PC-3 (cell line): ENCODE measurements around the gene KRT3. TPM values are rescaled to one million over a fixed set of nuclear protein-coding genes. Genes with fewer than 3 reads are reported as not detected.

Experiments
- ATAC-seq: fragments of 200-7000 bp; cut with Tn5 transposase; 2 replicates; pipeline ENCODE4 v1.9.1; 2020; ENCODE audit warnings: mild to moderate bottlenecking, moderate library complexity
- BruUV-seq: library from RNA; stranded (reverse); fragments of 400-500 nt; replicated peaks from 2 replicates; lab custom pipeline; 2021; lab: Mats Ljungman, UMichigan
- CTCF ChIA-PET: fragments of 300-600 bp; sonication (Branson Sonifier 250); formaldehyde crosslinking; loops from one replicate; lab custom pipeline; 2022; ENCODE audit warnings: antibody characterized with exemption; lab: Charles Lee
- POLR2A ChIA-PET: fragments of 300-600 bp; sonication (Branson Sonifier 250); formaldehyde crosslinking; loops from one replicate; lab custom pipeline; 2022; ENCODE audit warnings: antibody characterized with exemption; ENCODE audit not compliant: unreplicated experiment; lab: Charles Lee
- DNase-seq: peaks from one replicate; pipeline ENCODE4 v3.0.0-alpha.2; 2015
- H2AFZ ChIP-seq: fragments of 300-600 bp; sonication (generic); 2 replicates; pipeline ENCODE4 v1.6.0; 2016; ENCODE audit warnings: antibody characterized with exemption, low read length
- H3F3A ChIP-seq: fragments of 300-600 bp; sonication (generic); one replicate; pipeline ENCODE4 v1.6.0; 2017; ENCODE audit warnings: antibody characterized with exemption, low read length, control low read depth, mild to moderate bottlenecking; ENCODE audit not compliant: unreplicated experiment
- H3K27ac ChIP-seq: fragments of 300-600 bp; sonication (generic); 2 replicates; pipeline ENCODE4 v1.5.1; 2016; ENCODE audit warnings: mild to moderate bottlenecking, low read length
- H3K27me3 ChIP-seq: fragments of 300-600 bp; sonication (generic); 2 replicates; pipeline ENCODE4 v1.6.1; 2016; ENCODE audit warnings: low read length, mixed read lengths
- H3K36me3 ChIP-seq: fragments of 300-600 bp; sonication (generic); 2 replicates; pipeline ENCODE4 v1.6.1; 2016; ENCODE audit warnings: low read depth, mixed run types, low read length, mixed read lengths
- H3K4me1 ChIP-seq: fragments of 300-600 bp; sonication (generic); 2 replicates; pipeline ENCODE4 v1.5.1; 2016; ENCODE audit warnings: low read length; ENCODE audit not compliant: insufficient read depth
- H3K4me2 ChIP-seq: fragments of 300-600 bp; sonication (generic); 2 replicates; pipeline ENCODE4 v1.6.0; 2016; ENCODE audit warnings: low read length
- H3K4me3 ChIP-seq: fragments of 300-600 bp; sonication (generic); 2 replicates; pipeline ENCODE4 v1.5.1; 2016; ENCODE audit warnings: mild to moderate bottlenecking, low read length, mixed read lengths
- H3K79me2 ChIP-seq: fragments of 300-600 bp; sonication (generic); 2 replicates; pipeline ENCODE4 v1.6.1; 2017; ENCODE audit warnings: low read length, mixed read lengths
- H3K9ac ChIP-seq: fragments of 300-600 bp; sonication (generic); 2 replicates; pipeline ENCODE4 v1.6.0; 2016; ENCODE audit warnings: mild to moderate bottlenecking, low read length
- H3K9me2 ChIP-seq: fragments of 300-600 bp; sonication (generic); replicated peaks from 2 replicates; pipeline ENCODE4 v1.6.1; 2016; ENCODE audit warnings: mixed run types, low read length, mixed read lengths
- H3K9me3 ChIP-seq: fragments of 300-600 bp; sonication (generic); 2 replicates; pipeline ENCODE4 v1.6.1; 2016; ENCODE audit warnings: low read length, mixed read lengths
- H4K20me1 ChIP-seq: fragments of 300-600 bp; sonication (generic); 2 replicates; pipeline ENCODE4 v1.6.1; 2016; ENCODE audit warnings: low read length, mixed read lengths
- EZH2 ChIP-seq: fragments of 300-600 bp; sonication (generic); IDR thresholded peaks from one replicate; pipeline ENCODE4 v1.6.1; 2017; ENCODE audit warnings: antibody characterized with exemption, mild to moderate bottlenecking, low read length; ENCODE audit not compliant: unreplicated experiment
- EZH2phosphoT487 ChIP-seq: fragments of 300-600 bp; sonication (generic); IDR thresholded peaks from 2 replicates; pipeline ENCODE4 v1.6.1; 2018; ENCODE audit warnings: mild to moderate bottlenecking, antibody characterized with exemption, low read length, borderline replicate concordance
- intact Hi-C: fragments of 100-400 bp; cut with micrococcal nuclease; formaldehyde crosslinking; loops from 2 replicates; pipeline ENCODE4 v1.9.0; 2023
- total RNA-seq: library from RNA; depleted of rRNA; stranded (reverse); fragments of >200 nt; gene quantifications from 2 replicates; pipeline ENCODE4 v1.2.3, GENCODE V29; 2014
- TF ChIP-seq, protein P1 (sequence below): fragments of 300-600 bp; sonication (generic); conservative IDR thresholded peaks from 2 replicates; pipeline ENCODE4 v1.5.1; 2017; ENCODE audit warnings: antibody characterized with exemption, low read depth, mild to moderate bottlenecking, low read length

KRT3 gene
- total RNA-seq, 1 experiment from 2014 or later = 0.33 TPM

DNA sequence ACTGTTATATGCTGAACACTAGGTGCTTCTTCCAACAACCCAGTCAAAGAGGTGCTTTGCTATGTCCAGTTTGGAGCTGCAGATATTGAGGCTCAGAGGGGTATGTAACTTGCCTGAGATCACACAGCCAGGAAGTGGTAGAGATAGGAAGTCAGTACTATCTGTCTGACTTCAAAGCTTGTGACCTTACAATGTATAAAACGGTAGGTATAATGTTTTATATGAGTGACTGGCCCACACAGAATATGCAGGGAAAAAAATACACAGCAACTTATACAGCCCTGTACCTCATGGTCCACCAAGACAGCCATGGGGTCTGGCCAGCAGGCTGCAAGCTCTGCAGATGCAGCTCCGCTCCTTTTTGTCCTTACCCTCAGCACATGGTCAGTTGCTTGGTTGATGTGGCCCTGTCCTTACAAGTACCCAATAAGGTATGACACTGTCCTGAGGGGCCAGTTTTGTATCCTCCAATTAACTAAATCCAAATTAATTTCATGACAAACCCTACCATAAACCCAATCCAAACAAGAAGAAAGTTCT, 21.9 kb upstream of the KRT3 start:
- H3K27ac ChIP-seq = no peak overlapping the region
- TF ChIP-seq, protein P1, sequence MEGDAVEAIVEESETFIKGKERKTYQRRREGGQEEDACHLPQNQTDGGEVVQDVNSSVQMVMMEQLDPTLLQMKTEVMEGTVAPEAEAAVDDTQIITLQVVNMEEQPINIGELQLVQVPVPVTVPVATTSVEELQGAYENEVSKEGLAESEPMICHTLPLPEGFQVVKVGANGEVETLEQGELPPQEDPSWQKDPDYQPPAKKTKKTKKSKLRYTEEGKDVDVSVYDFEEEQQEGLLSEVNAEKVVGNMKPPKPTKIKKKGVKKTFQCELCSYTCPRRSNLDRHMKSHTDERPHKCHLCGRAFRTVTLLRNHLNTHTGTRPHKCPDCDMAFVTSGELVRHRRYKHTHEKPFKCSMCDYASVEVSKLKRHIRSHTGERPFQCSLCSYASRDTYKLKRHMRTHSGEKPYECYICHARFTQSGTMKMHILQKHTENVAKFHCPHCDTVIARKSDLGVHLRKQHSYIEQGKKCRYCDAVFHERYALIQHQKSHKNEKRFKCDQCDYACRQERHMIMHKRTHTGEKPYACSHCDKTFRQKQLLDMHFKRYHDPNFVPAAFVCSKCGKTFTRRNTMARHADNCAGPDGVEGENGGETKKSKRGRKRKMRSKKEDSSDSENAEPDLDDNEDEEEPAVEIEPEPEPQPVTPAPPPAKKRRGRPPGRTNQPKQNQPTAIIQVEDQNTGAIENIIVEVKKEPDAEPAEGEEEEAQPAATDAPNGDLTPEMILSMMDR = no peak
- TF ChIP-seq EZH2 (no peak), EZH2phosphoT487 (no peak)
- H3K9me2 ChIP-seq = no peaks in the 10 kb centered on the region
- no peak for DNase-seq
- H3K27me3 ChIP-seq = no peaks in the 10 kb centered on the region; the same call in 1 of the 2 replicates
- ChIA-PET CTCF (no interaction called here), POLR2A (no interaction called here)
- H3K9me3 ChIP-seq = no peaks in the 10 kb centered on the region
- H3K79me2 ChIP-seq = no peaks in the 10 kb centered on the region
- no peak overlapping the region for H3K4me3 ChIP-seq
- no peak for ATAC-seq
- H3K4me2 ChIP-seq = no peak overlapping the region
- intact Hi-C loops = no loop called here
- BruUV-seq = no TSS peak
- peaks cover 26% of the 10 kb centered on the region for H3K4me1 ChIP-seq
- H4K20me1 ChIP-seq = no peaks in the 10 kb centered on the region
- no peaks in the 10 kb centered on the region for H3K36me3 ChIP-seq
- H2AFZ ChIP-seq = no peak overlapping the region
- no peaks in the 10 kb centered on the region for H3F3A ChIP-seq
- H3K9ac ChIP-seq = no peak overlapping the region

GRCh38 chr12:52817003-52817698, 21.2 kb upstream of the KRT3 start:
- Histone ChIP-seq H3K36me3 (no peaks in the 10 kb centered on the region), H3K4me2 (no peak overlapping the region), H2AFZ (no peak overlapping the region), H3K4me3 (no peak overlapping the region), H3K9me3 (no peaks in the 10 kb centered on the region), H3F3A (no peaks in the 10 kb centered on the region), H3K27me3 (no peaks in the 10 kb centered on the region; the same call in 1 of the 2 replicates), H3K79me2 (no peaks in the 10 kb centered on the region), H3K27ac (no peak overlapping the region), H3K9me2 (no peaks in the 10 kb centered on the region), H3K9ac (no peak overlapping the region), H3K4me1 (peaks cover 21% of the 10 kb centered on the region), H4K20me1 (no peaks in the 10 kb centered on the region)
- ATAC-seq (no peak), DNase-seq (no peak)
- no TSS peak for BruUV-seq
- intact Hi-C loops = no loop called here
- POLR2A ChIA-PET = no interaction called here
- CTCF ChIA-PET = no interaction called here
- TF ChIP-seq, protein P1 = no peak
- no peak for TF ChIP-seq EZH2
- TF ChIP-seq EZH2phosphoT487 = no peak
